ENCODE data around the gene SEMA4D.
"Not testable (repeated sequence)": the region's sequence is repeated elsewhere in the genome, so short reads cannot be mapped to it uniquely, and the experiment has no call there.

SEMA4D gene

DNA sequence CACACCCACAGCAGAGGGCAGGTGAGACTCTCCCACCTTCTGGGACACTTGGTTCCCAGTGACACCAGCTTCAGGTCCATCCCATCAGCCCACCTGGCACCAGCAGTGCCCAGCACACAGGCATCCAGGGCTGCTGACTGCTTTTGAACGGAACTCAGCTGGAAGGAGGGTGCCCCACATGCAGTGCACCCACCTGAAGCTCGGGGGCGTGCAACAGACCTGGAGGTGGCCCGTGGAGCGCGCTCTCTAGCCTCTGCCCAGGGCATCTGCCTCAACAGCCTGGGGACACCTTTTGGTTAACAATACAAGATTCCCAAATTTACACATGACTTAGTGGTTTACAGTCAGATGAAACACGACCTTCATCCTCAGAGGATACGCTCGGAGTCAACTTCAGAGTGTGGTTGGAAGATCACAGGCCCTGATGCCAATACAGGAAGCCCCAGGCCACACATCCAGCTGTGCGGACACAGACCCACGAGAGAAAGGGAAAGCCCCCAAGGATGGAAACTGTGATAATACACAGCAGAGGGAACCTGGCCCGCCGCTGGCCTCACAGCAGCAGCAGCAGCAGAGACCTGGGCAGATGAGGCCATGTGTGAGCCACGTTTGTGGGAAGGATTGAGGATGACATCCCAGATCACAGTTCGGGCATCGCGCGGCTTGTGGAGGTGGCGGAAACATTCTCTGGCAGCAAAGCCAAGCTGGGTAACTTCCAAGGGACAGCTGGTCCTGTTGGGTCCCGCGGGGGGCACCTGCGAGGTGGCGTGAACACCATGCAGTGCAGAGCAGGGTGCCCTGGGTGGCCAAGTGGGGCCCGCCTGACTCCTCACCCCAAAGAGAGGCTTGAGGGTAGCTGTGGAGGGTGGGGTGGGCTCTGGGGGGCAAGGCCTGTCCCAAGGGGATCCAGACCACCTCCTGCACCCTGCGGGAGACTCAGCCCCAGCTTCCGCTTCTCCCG, 115.6 kb downstream of the SEMA4D start:
- no peak for DNase-seq

- DNase-seq: no peak
Observed at GRCh38 chr9:89381308-89381609, 116.7 kb downstream of the SEMA4D start.

DNA sequence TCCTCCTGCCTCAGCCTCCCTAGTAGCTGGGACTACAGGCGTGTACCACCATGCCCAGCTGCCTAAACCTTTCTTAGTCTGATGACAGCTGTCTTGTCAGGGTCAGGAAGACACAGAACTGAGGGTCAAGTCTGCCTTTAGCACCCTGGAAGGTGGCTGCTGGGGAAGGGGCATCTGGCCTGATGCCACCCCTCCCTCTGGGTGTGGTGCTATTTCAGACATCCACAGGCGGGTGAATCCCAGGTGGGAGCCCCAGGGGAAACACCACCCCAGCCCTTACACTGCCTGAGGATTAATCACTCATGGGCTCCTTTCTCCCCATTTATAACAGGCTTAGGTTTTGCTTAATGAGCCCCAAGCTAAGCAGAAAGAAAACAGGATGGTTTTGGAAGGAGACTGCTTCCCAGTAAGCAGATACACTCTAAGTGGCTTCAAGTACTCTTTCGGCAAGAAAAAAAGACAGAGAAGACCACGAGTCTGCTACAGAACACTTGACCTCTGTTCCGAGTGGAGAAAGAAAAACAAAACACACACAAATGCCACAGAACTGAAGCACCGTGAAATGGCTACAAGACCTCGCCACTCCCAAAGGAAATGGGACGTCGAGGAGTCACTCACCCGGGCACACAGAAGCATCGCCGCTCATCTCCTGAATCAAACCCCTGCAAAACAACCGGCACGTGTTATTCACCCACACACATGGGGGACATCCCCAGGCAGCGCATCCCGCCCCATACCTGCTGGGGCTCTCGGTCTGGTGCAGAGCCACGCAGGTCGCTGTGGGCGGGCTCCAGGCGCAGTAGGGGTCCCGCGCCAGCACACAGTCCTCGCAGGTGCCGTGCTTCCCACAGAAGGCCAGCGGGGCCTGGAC, 117.2 kb downstream of the SEMA4D start:
- DNase-seq: no peak

- peak; percentile 60 for DNase-seq
Observed at GRCh38 chr9:89379508-89380115, 118.3 kb downstream of the SEMA4D start.

GRCh38 chr9:89379031-89379430, 118.9 kb downstream of the SEMA4D start:
- no peak for DNase-seq

GRCh38 chr9:89378541-89378940, 119.4 kb downstream of the SEMA4D start:
- no peak for DNase-seq

GRCh38 chr9:89377411-89377810, 120.5 kb downstream of the SEMA4D start:
- no peak for DNase-seq

DNA sequence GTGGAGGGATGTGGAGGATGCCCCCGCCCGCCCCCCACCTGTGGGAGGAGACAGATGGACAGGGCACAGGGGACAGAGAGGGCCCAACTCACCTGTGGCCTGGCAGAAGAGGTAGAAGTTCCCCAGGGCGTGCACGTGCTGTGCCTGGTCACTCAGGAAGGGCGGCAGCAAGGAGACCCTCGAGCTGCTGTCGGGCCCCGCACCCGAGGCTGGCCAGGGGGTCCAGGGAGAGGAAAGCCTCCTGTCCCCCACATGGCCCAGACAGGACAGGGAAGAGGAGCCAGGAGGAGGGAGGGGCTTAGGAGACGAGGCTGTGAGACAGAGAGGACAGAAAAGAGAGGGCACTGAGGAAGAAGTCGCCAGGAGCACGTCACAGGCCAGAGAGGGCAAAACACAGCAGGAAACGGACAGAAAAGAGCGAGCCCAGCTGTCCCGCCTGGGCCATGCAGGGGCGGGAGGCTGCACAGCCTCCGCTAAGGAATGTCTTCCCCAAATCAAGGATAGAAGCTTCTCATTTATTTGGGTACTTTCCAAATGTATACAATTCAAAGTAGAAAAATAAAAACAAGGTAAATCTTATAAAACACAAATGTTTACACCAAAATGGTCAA, 121.1 kb downstream of the SEMA4D start:
- DNase-seq: no peak

DNA sequence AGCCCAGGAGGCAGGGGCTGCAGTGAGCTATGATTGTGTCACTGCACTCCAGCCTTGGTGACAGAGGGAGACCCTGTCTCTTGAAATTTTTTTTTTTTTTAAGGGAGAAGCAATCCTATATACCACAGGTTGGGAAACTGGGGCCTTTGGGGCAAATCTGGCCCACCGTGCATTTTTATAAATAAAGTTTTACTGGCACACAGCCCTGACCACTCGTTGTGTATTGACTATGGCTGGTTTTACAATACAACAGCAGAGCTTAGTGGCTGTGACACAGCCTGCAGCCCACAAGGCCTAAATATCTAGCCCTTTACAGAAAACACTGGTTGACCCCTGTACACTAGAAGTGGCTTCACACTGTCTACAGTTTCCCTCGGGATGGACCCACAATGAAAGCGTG, 121.6 kb downstream of the SEMA4D start:
- DNase-seq: no peak

- DNase-seq: peak; percentile 31
Observed at GRCh38 chr9:89375191-89375760, 122.6 kb downstream of the SEMA4D start.

- DNase-seq: no peak
Observed at GRCh38 chr9:89374176-89374575, 123.7 kb downstream of the SEMA4D start.

GRCh38 chr9:89372979-89373378, 124.9 kb downstream of the SEMA4D start:
- no peak for DNase-seq

DNA sequence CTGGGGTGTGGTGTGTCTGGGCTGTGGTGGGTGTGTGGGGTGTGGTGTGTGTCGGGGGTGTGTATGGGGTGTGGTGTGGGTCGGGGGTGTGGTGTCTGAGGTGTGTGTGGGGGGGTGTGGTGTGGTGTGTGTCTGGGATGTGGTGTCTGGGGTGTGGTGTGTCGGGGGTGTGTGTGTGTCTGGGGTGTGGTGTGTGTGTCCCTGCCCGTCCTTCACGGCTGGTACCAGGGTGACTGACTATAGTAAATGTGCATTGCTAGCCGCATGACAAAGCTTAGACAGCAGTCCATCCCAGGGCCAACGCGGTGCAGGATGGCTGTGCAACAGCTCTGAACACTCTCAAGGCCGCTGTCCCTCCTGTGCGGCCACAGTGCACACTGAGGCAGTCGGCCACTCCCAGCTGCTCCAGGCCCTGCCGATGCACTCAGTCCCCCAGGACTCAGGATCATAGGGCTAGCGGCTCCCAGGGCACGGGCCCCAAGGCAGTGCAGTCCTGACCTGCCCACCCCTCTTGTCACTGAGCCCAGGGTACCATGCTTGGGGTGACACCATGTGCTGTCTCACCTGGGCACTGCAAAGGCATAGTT, 125.6 kb downstream of the SEMA4D start:
- no peak for DNase-seq

DNA sequence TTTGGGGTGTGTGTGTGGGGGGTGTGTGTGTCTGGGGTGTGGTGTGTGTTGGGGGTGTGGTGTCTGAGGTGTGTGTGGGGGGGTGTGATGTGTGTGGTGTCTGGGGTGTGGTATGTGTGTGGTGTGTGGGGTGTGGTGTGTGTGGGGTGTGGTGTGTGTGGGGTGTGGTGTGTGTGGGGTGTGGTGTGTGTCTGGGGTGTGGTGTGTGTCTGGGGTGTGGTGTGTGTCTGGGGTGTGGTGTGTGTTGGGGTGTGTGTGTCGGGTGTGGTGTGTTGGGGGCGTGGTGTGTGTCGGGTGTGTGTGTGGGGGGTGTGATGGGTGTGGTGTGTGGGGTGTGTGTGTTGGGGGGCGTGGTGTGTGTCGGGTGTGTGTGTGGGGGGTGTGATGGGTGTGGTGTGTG, 126.1 kb downstream of the SEMA4D start:
- not testable (repeated sequence) for DNase-seq

- DNase-seq: no peak
Observed at GRCh38 chr9:89370593-89370992, 127.3 kb downstream of the SEMA4D start.

DNA sequence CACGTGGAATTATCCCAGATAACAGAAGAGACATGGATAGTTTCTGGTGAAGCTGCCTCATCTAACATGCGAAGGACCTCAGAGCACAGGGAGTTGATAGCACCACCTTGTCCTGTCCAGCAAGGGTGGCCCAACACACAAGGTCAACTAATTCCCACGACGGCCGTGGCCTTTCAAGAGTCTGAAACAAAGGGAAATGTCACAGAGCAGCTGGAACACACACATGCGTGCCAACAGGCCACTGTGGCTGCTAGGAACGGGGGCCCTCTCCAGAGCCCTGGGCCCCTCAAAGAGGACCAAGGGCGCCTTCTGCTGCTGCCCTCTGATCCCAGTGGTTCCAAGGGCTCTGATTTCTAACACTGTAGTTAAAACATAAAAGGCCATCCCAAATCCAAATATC, 128.9 kb downstream of the SEMA4D start:
- no peak for DNase-seq

DNA sequence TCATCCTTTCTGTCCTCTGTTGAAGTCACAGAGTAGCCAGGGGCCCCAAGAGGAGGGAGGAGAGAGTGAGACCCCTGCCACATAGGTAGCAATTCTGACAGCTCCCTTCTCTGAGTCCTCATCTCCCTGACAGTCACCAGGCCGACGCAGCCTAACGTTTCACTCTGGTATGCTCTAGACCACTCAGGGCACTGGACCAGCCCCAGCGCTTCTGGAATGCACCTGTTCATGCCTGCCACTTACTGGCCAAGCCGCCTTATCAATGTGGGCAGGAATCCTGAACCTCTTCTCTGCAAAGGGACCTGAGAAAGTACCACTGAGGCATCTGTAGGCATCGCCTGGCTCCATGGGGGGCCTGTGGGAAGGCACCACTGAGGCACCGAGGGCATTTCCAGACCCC, 129.4 kb downstream of the SEMA4D start:
- DNase-seq: no peak

DNA sequence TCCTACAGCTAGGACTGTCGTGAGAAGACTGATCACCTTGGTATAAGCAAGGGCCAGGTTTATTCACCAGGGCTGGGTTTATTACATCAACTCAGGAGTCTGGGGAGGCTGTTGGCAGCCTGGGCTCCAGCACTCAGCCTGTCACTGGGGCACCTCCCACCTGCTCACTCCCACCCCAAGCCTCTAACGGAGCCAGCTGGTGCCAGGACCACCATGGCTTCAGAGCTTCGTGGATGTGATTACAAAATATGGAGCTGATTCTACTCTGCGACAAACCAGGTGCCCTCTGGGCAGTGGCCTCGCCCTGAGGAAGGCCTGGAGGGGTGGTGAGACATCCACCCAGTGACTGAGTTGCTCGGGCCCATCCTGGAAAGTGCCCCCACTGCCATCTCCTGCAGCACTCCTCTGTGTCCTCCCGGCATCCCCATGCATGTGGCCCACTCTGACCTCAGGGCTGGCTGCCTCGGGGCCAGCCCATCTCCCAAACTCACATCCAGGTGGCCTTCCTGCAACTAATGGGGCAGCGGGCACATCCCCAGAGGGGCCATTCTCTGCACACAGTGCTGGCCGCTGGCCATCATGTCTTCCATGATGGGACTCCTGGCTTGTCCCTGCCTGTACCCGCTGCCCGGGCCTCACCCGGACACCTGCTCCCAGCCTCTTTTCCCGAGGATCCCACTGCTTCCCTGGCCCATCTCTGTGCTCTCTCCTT, 130.0 kb downstream of the SEMA4D start:
- no peak for DNase-seq

GRCh38 chr9:89367281-89367680, 130.6 kb downstream of the SEMA4D start:
- no peak for DNase-seq

GRCh38 chr9:89366711-89367110, 131.2 kb downstream of the SEMA4D start:
- no peak for DNase-seq

GRCh38 chr9:89365532-89365912, 132.4 kb downstream of the SEMA4D start:
- no peak for DNase-seq
